ENCODE measurements around the gene CDKN1C. TPM values are rescaled to one million over a fixed set of nuclear protein-coding genes. Genes with fewer than 3 reads are reported as not detected.

Gene CDKN1C
- total and polyA plus RNA-seq, 2 of the 8 experiments (the other 6 are each of a cell fraction or from before 2014, with no cell fraction given) = 12.8 to 14.1 TPM

- peaks cover 0 to 19% (median 14%) of the 10 kb centered on the region in 4 experiments; a peak in 5 of 7 replicates for H3K4me1 ChIP-seq (replicated peaks in 1 of 4; ENCODE audit: control insufficient read depth in 3 of 4, insufficient read depth in 4 of 4, low read length in 3 of 4)
- H3K27me3 ChIP-seq (replicated peaks in 1 of 4; ENCODE audit: control insufficient read depth in 3 of 4, extremely low read depth in 1 of 4, insufficient read depth in 3 of 4, low read length in 3 of 4) = peaks cover 0 to 25% (median 6%) of the 10 kb centered on the region in 4 experiments; a peak in 4 of 7 replicates
- H4K91ac ChIP-seq (replicated peaks; ENCODE audit: insufficient read length, low read length) = peak overlapping the region; percentile 22
- no peaks in the 10 kb centered on the region for H3K36me3 ChIP-seq (ENCODE audit: control insufficient read depth in 2 of 4, insufficient read depth in 4 of 4, low read length in 3 of 4)
- 83% methylated on average over 12 of the region's 16 CpGs; no CpG with 5 or more reads in 1 of the 2 experiments for WGBS, 2 experiments (ENCODE audit: extremely low coverage in 1 of 2, insufficient coverage in 1 of 2, insufficient read length in 1 of 2, insufficient replicate concordance in 2 of 2, low coverage in 1 of 2, low lambda C conversion rate in 2 of 2, missing lambda C conversion rate in 1 of 2)
- FAIRE-seq (no peak), DNase-seq (ENCODE audit: low read depth in 1 of 2, low spot score in 2 of 2) (no peak)
- 0 out of 2 replicates have a peak overlapping the region, but pooled peaks have one; percentile 72 for H2BK20ac ChIP-seq (ENCODE audit: low read length)
- H3K56ac ChIP-seq (replicated peaks; ENCODE audit: insufficient read length, low read depth, low read length) = no peak overlapping the region
- H3K4me2 ChIP-seq (ENCODE audit: insufficient read depth in 1 of 2, low read depth in 2 of 2, low read length in 2 of 2) = peak overlapping the region; percentile 80 to 89
- H4K8ac ChIP-seq (ENCODE audit: extremely low read depth, insufficient read depth, low read length) = no peak overlapping the region
- peak overlapping the region in 3 of 4 experiments; percentile 40 to 94 (median 43); a peak in 7 of 8 replicates for H3K4me3 ChIP-seq (ENCODE audit: extremely low read depth in 1 of 4, insufficient read depth in 2 of 4, low read depth in 3 of 4, low read length in 4 of 4)
- peak overlapping the region; percentile 76; the same call in 1 of the 2 replicates for H2AFZ ChIP-seq (ENCODE audit: low read length)
- peak overlapping the region; percentile 92; the same call in 1 of the 2 replicates for H2BK12ac ChIP-seq (ENCODE audit: low read depth, low read length)
- ChIA-PET CTCF (ENCODE audit: partially characterized antibody) (interaction anchor here (0.8 to 6.2 kb wide), 6 partner anchors 9 to 370 kb away, joined by 3 to 68 read pairs (median 4); partner anchors contain the start of gene PHLDA2), POLR2A (ENCODE audit: partially characterized antibody) (interaction anchor here (4.9 kb wide), 1 partner anchor 28 kb away, joined by 20 read pairs; the partner anchor contains the start of gene PHLDA2)
- H3K23me2 ChIP-seq (ENCODE audit: low read depth, low read length) = peaks cover 7% of the 10 kb centered on the region; the same call in 1 of the 2 replicates
- H3K14ac ChIP-seq (ENCODE audit: insufficient read length) = no peak overlapping the region
- H4K5ac ChIP-seq (ENCODE audit: insufficient read length, low read depth, low read length) = no peak overlapping the region
- no peak overlapping the region for H3K18ac ChIP-seq (ENCODE audit: extremely low read depth, low read length)
- peak overlapping the region in 2 of 4 experiments; percentile 8 to 20; a peak in 1 of 7 replicates for H3K9ac ChIP-seq (replicated peaks in 1 of 4; ENCODE audit: extremely low read depth in 1 of 4, low read depth in 3 of 4, low read length in 3 of 4)
- H3K27ac ChIP-seq (ENCODE audit: low read depth, low read length) = no peak overlapping the region
- H3K9me3 ChIP-seq (ENCODE audit: insufficient read depth in 2 of 2, low read depth in 1 of 2, low read length in 1 of 2) = no peaks in the 10 kb centered on the region
- H2BK15ac ChIP-seq (ENCODE audit: low read length) = peak overlapping the region; percentile 25
- peak overlapping the region; percentile 13; the same call in 1 of the 2 replicates for H2BK5ac ChIP-seq (ENCODE audit: low read depth, low read length)
- peak overlapping the region; percentile 98 for H3K4ac ChIP-seq (replicated peaks; ENCODE audit: insufficient read length, low read depth, low read length)
- no peaks in the 10 kb centered on the region for H3K79me1 ChIP-seq (ENCODE audit: low read depth, low read length)
- H2BK120ac ChIP-seq (replicated peaks; ENCODE audit: low read depth, low read length) = peak overlapping the region; percentile 38
- no peaks in the 10 kb centered on the region for H4K20me1 ChIP-seq (replicated peaks in 1 of 2; ENCODE audit: control insufficient read depth in 1 of 2, insufficient read depth in 2 of 2, low read length in 2 of 2)
- no peak overlapping the region for H2AK5ac ChIP-seq (ENCODE audit: low read depth, low read length)
- H3K23ac ChIP-seq (ENCODE audit: insufficient read length) = no peak overlapping the region
- H3K79me2 ChIP-seq (ENCODE audit: control insufficient read depth in 1 of 2, insufficient read depth in 2 of 2, low read length in 2 of 2) = no peaks in the 10 kb centered on the region
- TF ChIP-seq POU5F1 (IDR thresholded peaks at IDR 0.05; ENCODE audit: low read depth, low read length) = no peak
- no peak for TF ChIP-seq HDAC2 (IDR thresholded peaks at IDR 0.05; ENCODE audit: borderline replicate concordance in 1 of 2, low read depth in 2 of 2, low read length in 2 of 2)
- TF ChIP-seq KDM5A (IDR thresholded peaks at IDR 0.05; ENCODE audit: low read length) = no peak
- TF ChIP-seq SRF (IDR thresholded peaks at IDR 0.05; ENCODE audit: low read depth, low read length) = no peak
- TF ChIP-seq SUZ12 (IDR thresholded peaks at IDR 0.05; ENCODE audit: low read length) = no peak
- no peak for TF ChIP-seq CHD2 (IDR thresholded peaks at IDR 0.05; ENCODE audit: low read length)
- TF ChIP-seq CTBP2 (IDR thresholded peaks at IDR 0.05; ENCODE audit: borderline replicate concordance, insufficient read depth, insufficient read length, low read length) = no peak
- TF ChIP-seq FOSL1 (IDR thresholded peaks at IDR 0.05; ENCODE audit: insufficient read depth, low read depth, low read length) = no peak
- no peak for TF ChIP-seq RFX5 (IDR thresholded peaks at IDR 0.05; ENCODE audit: borderline replicate concordance, low read depth, low read length)
- TF ChIP-seq TAF1 (IDR thresholded peaks at IDR 0.05; ENCODE audit: low read depth, low read length) = no peak
- no peak for TF ChIP-seq JUN (IDR thresholded peaks at IDR 0.05; ENCODE audit: low read depth, low read length)
- TF ChIP-seq BCL11A (IDR thresholded peaks at IDR 0.05; ENCODE audit: low read depth in 2 of 2, low read length in 2 of 2) = no peak
- TF ChIP-seq CEBPB (IDR thresholded peaks at IDR 0.05; ENCODE audit: low read depth, low read length) = no peak
These were observed 15.7 kb upstream of the CDKN1C start for GRCh38 chr11:2901196-2901796.

All from H1 (cell line).